HepG2 (cell line): ENCODE measurements around the gene RALB. TPM values are rescaled to one million over a fixed set of nuclear protein-coding genes. Genes with fewer than 3 reads are reported as not detected.

Source experiments
- ATAC-seq: fragments of 200-7000 bp; cut with Tn5 transposase; 3 replicates; pipeline ENCODE4 v1.9.1; 2020; ENCODE audit warnings: mild to moderate bottlenecking, moderate library complexity
- BruUV-seq: library from RNA; stranded (reverse); fragments of 400-500 nt; replicated peaks from 2 replicates; lab custom pipeline; 2021; lab: Mats Ljungman, UMichigan
- CTCF ChIA-PET: fragments of 300-600 bp; formaldehyde crosslinking; extraction: SDS; loops from one replicate; lab custom pipeline; 2021; ENCODE audit warnings: low total read pairs, inconsistent platforms, low intra/inter-chr PET ratio; lab: Yijun Ruan, JAX
- POLR2A ChIA-PET: fragments of 350-600 bp; sonication (Branson Sonifier 250); formaldehyde crosslinking; loops from one replicate; lab custom pipeline; 2020; ENCODE audit warnings: antibody characterized with exemption, inconsistent platforms; lab: Yijun Ruan, JAX
- DNase-seq: peaks from one replicate; pipeline ENCODE4 v3.0.0-alpha.2; 2015; ENCODE audit warnings: low spot score
- FAIRE-seq: peaks from 3 replicates; lab custom pipeline; 2011; peaks lifted over from hg19 to GRCh38; lab: Jason Lieb, UNC
- H2AFZ ChIP-seq: one replicate; pipeline ENCODE4 v1.6.1; 2011; ENCODE audit warnings: low read length, inconsistent platforms
- H3K27ac ChIP-seq: fragments of 300-600 bp; 3 replicates; pipeline ENCODE4 v1.8.0; 2011; ENCODE audit warnings: mixed run types, mild to moderate bottlenecking, mixed read lengths, low read length, inconsistent platforms; ENCODE audit not compliant: insufficient read depth; ENCODE audit errors: extremely low read length
- H3K27me3 ChIP-seq, 2 experiments: fragments of 200-600 bp in 1 of 2; 2 replicates in 1 of 2; 3 replicates in 1 of 2; pipeline versions ENCODE4 v1.6.0 to v1.8.0; 2011; ENCODE audit warnings: low read length in 2 of 2, mild to moderate bottlenecking in 2 of 2, moderate library complexity in 2 of 2, inconsistent platforms in 1 of 2; ENCODE audit not compliant: insufficient read depth in 2 of 2, control insufficient read depth in 1 of 2
- H3K36me3 ChIP-seq, 2 experiments: fragments of 200-600 bp in 1 of 2; replicated peaks in 1 of 2; 2 replicates in 1 of 2; 3 replicates in 1 of 2; pipeline versions ENCODE4 v1.5.1 to v1.8.0; 2011; ENCODE audit warnings: low read length in 2 of 2, inconsistent platforms in 1 of 2; ENCODE audit not compliant: insufficient read depth in 2 of 2, control insufficient read depth in 1 of 2
- H3K4me1 ChIP-seq: 2 replicates; pipeline ENCODE4 v1.5.1; 2012; ENCODE audit warnings: low read length, inconsistent platforms; ENCODE audit not compliant: insufficient read depth
- H3K4me2 ChIP-seq: 2 replicates; pipeline ENCODE4 v1.6.0; 2011; ENCODE audit warnings: low read depth, low read length, inconsistent platforms
- H3K4me3 ChIP-seq, 3 experiments: fragments of 200-600 bp in 1 of 3; sonication (generic), shearing (Covaris generic) in 1 of 3; replicated peaks in 1 of 3; 2 replicates each; pipeline ENCODE4 v1.5.1; 2011 to 2016; ENCODE audit warnings: low read length in 3 of 3, inconsistent platforms in 2 of 3, low read depth in 2 of 3, mild to moderate bottlenecking in 2 of 3, control low read depth in 1 of 3, mixed read lengths in 1 of 3; ENCODE audit not compliant: insufficient read depth in 1 of 3
- H3K79me2 ChIP-seq: one replicate; pipeline ENCODE4 v1.6.1; 2011; ENCODE audit warnings: low read length, inconsistent platforms; ENCODE audit not compliant: insufficient read depth
- H3K9ac ChIP-seq: 2 replicates; pipeline ENCODE4 v1.6.0; 2011; ENCODE audit warnings: mild to moderate bottlenecking, low read depth, low read length, inconsistent platforms; ENCODE audit not compliant: insufficient read depth
- H3K9me3 ChIP-seq: 2 replicates; pipeline ENCODE4 v1.5.1; 2012; ENCODE audit warnings: mild to moderate bottlenecking, low read length
- H4K20me1 ChIP-seq: 2 replicates; pipeline ENCODE4 v1.6.0; 2011; ENCODE audit warnings: inconsistent platforms, mild to moderate bottlenecking, low read length, moderate library complexity; ENCODE audit not compliant: insufficient read depth
- GABPB1 ChIP-seq: IDR thresholded peaks from 2 replicates; pipeline ENCODE4 v1.6.1; 2016; ENCODE audit warnings: mild to moderate bottlenecking, missing genetic modification reagents, moderate library complexity, missing compliant biosample characterization
- KAT8 ChIP-seq: IDR thresholded peaks from 2 replicates; pipeline ENCODE4 v1.6.1; 2016; ENCODE audit warnings: missing genetic modification reagents, missing compliant biosample characterization
- KLF9 ChIP-seq: IDR thresholded peaks from 2 replicates; pipeline ENCODE4 v1.6.1; 2016; ENCODE audit warnings: low read depth
- PLRG1 ChIP-seq: fragments of 450-650 bp; conservative IDR thresholded peaks from 2 replicates; pipeline ENCODE4 v1.6.1; 2016
- PRPF4 ChIP-seq: fragments of 200-400 bp; formaldehyde crosslinking; IDR thresholded peaks from 2 replicates; pipeline ENCODE4 v1.6.1; 2016; ENCODE audit warnings: low read length, low read depth; ENCODE audit not compliant: poor library complexity, severe bottlenecking
- ZNF713 ChIP-seq: sonication (generic); formaldehyde crosslinking; IDR thresholded peaks from 2 replicates; pipeline ENCODE4 v1.4.0; 2020; ENCODE audit warnings: mild to moderate bottlenecking, missing genetic modification reagents
- WGBS: methylation state at CpG from one replicate; pipeline ENCODE4 v1.1.6; 2017; ENCODE audit warnings: low lambda C conversion rate; 5-methylcytosine and 5-hydroxymethylcytosine counted together
- in situ Hi-C: cut with HindIII; loops from 2 replicates; pipeline ENCODE4 v1.10.0; 2017; ENCODE audit warnings: low pct_unique_long_range_greater_than_20kb; ENCODE audit not compliant: extremely low pct_ligation_motif_present
- intact Hi-C: fragments of 100-400 bp; cut with micrococcal nuclease; formaldehyde crosslinking; loops from one replicate; pipeline ENCODE4 v1.10.0; 2022; ENCODE audit not compliant: unreplicated experiment
- polyA plus RNA-seq, 8 experiments: library from polyadenylated mRNA; depleted of rRNA in 3 of 8; stranded (reverse) in 7 of 8; unstranded in 1 of 8; fragments of >200 nt; fragmentation: Illumina TruSeq in 4 of 8; extraction: Trizol in 4 of 8; gene quantifications; 2 replicates each; pipeline versions ENCODE4 v1.2.1 to v1.2.3, GENCODE V29; 2011 to 2016; ENCODE audit warnings: low read depth in 4 of 8, missing spikeins in 1 of 8, mixed read lengths in 1 of 8; ENCODE audit not compliant: insufficient read depth in 1 of 8
- total RNA-seq, 5 experiments: library from RNA; depleted of rRNA; stranded (reverse); fragments of >200 nt; fragmentation: Illumina TruSeq; extraction: Trizol; gene quantifications; 2 replicates each; pipeline ENCODE4 v1.2.3, GENCODE V29; 2016; ENCODE audit warnings: low read depth in 1 of 5
- TF ChIP-seq, protein P1 (sequence below): sonication (generic); formaldehyde crosslinking; IDR thresholded peaks from 2 replicates; pipeline ENCODE4 v1.9.0; 2021; ENCODE audit warnings: missing genetic modification reagents, mild to moderate bottlenecking, borderline replicate concordance
- TF ChIP-seq, protein P2 (sequence below): sonication (generic); formaldehyde crosslinking; IDR thresholded peaks from 2 replicates; pipeline ENCODE4 v1.9.0; 2022; ENCODE audit warnings: missing genetic modification reagents, mild to moderate bottlenecking, borderline replicate concordance

The RALB gene
- total and polyA plus RNA-seq, 2 of the 13 experiments (the other 11 are each of a cell fraction or from before 2014, with no cell fraction given) = 37.8 to 43.2 TPM

DNA sequence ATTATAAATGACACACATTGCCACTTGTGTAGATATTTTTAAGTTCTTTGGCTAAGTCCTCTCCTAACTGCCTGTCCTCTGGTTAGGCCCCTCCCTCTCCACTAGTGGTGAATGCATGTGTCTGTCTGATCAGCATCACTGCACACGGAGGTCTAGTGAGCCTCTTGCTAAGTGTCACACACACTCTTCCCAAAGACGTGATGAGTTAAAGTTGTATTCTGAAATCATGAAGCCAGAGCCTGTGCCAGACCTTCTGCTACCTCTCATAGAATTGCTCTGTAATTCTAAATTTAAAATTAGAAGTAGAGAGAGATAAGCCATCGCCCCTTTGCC, 41.3 kb downstream of the RALB start:
- no peak overlapping the region for H3K9ac ChIP-seq
- H3K79me2 ChIP-seq = no peaks in the 10 kb centered on the region
- BruUV-seq = no TSS peak
- in situ Hi-C loops = no loop called here
- H4K20me1 ChIP-seq = no peaks in the 10 kb centered on the region
- intact Hi-C loops = no loop called here
- WGBS = 95% methylated on average over 3 of the region's 3 CpGs
- no peak overlapping the region for H3K27ac ChIP-seq
- no peak for DNase-seq
- no peak overlapping the region for H3K4me2 ChIP-seq
- no peaks in the 10 kb centered on the region for H3K4me1 ChIP-seq
- no peaks in the 10 kb centered on the region for H3K27me3 ChIP-seq
- no peak overlapping the region for H2AFZ ChIP-seq
- H3K4me3 ChIP-seq = no peak overlapping the region
- ATAC-seq = no peak
- peaks cover 9 to 50% of the 10 kb centered on the region in 2 experiments; a peak in 4 of 5 replicates for H3K36me3 ChIP-seq
- ChIA-PET POLR2A (no interaction called here), CTCF (no interaction called here)
- H3K9me3 ChIP-seq = no peaks in the 10 kb centered on the region
- no peak for TF ChIP-seq PLRG1
- TF ChIP-seq GABPB1 (CRISPR knock-in tag) = no peak
- TF ChIP-seq ZNF713 (CRISPR knock-in tag) = no peak
- TF ChIP-seq, all 625 proteins: peak for 0
- no peak for FAIRE-seq

DNA sequence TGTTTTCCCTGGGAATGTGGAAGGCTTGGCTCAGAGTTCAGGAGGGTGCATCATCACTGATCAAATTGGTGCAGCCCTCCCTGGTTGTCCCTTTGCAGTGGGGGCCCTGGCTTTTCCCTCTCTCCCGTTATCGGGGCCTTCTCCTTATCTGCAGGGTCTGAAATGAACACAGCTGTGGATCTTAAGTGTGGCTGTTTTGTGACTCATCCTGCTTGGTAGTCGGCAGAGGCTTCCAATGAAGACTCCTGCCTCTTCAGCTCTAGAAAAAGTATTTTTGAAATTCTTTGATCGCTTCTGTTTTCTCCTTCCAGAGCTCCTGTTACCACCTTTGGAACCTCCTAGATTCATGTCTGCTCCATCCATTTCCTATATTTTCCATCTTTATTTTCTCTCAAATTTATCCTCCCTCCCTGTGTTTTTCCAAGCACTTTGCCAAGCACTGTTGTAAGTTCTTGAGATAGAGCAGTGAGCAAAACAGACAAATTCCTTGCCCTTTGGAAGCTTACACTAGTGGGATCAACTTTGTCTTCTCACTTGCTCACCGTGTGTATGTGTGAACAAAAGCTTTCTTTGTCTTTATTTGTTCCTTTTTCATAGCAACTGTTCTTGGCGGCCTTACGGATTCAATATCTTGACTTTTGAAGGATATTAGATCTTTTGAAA, 45.7 kb downstream of the RALB start:
- no peak overlapping the region for H3K9ac ChIP-seq
- no TSS peak for BruUV-seq
- no peaks in the 10 kb centered on the region for H3K4me1 ChIP-seq
- FAIRE-seq (no peak), DNase-seq (no peak), ATAC-seq (no peak)
- in situ Hi-C loops = no loop called here
- H3K4me3 ChIP-seq = no peak overlapping the region
- no peak for TF ChIP-seq KAT8 (CRISPR knock-in tag)
- TF ChIP-seq, protein P1, sequence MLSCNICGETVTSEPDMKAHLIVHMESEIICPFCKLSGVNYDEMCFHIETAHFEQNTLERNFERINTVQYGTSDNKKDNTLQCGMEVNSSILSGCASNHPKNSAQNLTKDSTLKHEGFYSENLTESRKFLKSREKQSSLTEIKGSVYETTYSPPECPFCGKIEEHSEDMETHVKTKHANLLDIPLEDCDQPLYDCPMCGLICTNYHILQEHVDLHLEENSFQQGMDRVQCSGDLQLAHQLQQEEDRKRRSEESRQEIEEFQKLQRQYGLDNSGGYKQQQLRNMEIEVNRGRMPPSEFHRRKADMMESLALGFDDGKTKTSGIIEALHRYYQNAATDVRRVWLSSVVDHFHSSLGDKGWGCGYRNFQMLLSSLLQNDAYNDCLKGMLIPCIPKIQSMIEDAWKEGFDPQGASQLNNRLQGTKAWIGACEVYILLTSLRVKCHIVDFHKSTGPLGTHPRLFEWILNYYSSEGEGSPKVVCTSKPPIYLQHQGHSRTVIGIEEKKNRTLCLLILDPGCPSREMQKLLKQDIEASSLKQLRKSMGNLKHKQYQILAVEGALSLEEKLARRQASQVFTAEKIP (CRISPR knock-in tag) = no peak
- TF ChIP-seq, protein P2, sequence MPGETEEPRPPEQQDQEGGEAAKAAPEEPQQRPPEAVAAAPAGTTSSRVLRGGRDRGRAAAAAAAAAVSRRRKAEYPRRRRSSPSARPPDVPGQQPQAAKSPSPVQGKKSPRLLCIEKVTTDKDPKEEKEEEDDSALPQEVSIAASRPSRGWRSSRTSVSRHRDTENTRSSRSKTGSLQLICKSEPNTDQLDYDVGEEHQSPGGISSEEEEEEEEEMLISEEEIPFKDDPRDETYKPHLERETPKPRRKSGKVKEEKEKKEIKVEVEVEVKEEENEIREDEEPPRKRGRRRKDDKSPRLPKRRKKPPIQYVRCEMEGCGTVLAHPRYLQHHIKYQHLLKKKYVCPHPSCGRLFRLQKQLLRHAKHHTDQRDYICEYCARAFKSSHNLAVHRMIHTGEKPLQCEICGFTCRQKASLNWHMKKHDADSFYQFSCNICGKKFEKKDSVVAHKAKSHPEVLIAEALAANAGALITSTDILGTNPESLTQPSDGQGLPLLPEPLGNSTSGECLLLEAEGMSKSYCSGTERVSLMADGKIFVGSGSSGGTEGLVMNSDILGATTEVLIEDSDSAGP (CRISPR knock-in tag) = no peak
- TF ChIP-seq PRPF4 = no peak
- no peak for TF ChIP-seq KLF9 (CRISPR knock-in tag)
- no peak overlapping the region for H3K4me2 ChIP-seq
- CTCF ChIA-PET = interaction anchor here (0.6 kb wide), 1 partner anchor 252 kb away, joined by 3 read pairs; no protein-coding TSS in a partner anchor
- 93% methylated on average over 7 of the region's 7 CpGs for WGBS
- intact Hi-C loops = no loop called here
- no peaks in the 10 kb centered on the region for H3K9me3 ChIP-seq
- H3K36me3 ChIP-seq = peaks cover 6 to 21% of the 10 kb centered on the region in 2 experiments; a peak in 3 of 5 replicates
- H4K20me1 ChIP-seq = no peaks in the 10 kb centered on the region
- H3K79me2 ChIP-seq = no peaks in the 10 kb centered on the region
- POLR2A ChIA-PET = no interaction called here
- H3K27me3 ChIP-seq = no peaks in the 10 kb centered on the region
- no peak overlapping the region for H2AFZ ChIP-seq
- no peak overlapping the region for H3K27ac ChIP-seq
